Measurements from ENCODE around the gene C2orf78.

The C2orf78 gene

GRCh38 chr2:73766349-73766748 lies 17.6 kb upstream of the C2orf78 start:
- no peaks in the 10 kb centered on the region for H4K20me1 ChIP-seq (ENCODE audit: insufficient read depth, low read length)
- H3K79me2 ChIP-seq (ENCODE audit: low read length) = 0 out of 2 replicates have a peak, but pooled peaks cover 3% of the 10 kb centered on the region
- peaks cover 60% of the 10 kb centered on the region for H3K36me3 ChIP-seq (replicated peaks; ENCODE audit: low read depth, low read length)
- no peaks in the 10 kb centered on the region for H3K9me3 ChIP-seq (ENCODE audit: insufficient read depth, low read length)
- no peaks in the 10 kb centered on the region for H3K27me3 ChIP-seq (ENCODE audit: low read depth, low read length)
- no peak overlapping the region for H3K4me2 ChIP-seq (ENCODE audit: low read length)
- no peak overlapping the region for H3K27ac ChIP-seq (ENCODE audit: low read length)
- no peak overlapping the region for H3K9ac ChIP-seq (ENCODE audit: low read length)
- no peak overlapping the region for H3K4me3 ChIP-seq (ENCODE audit: low read length)
- no peaks in the 10 kb centered on the region for H3K4me1 ChIP-seq (ENCODE audit: low read length)
- TF ChIP-seq EZH2phosphoT487 (IDR thresholded peaks at IDR 0.05; ENCODE audit: low read depth) = no peak
- TF ChIP-seq, protein P1, sequence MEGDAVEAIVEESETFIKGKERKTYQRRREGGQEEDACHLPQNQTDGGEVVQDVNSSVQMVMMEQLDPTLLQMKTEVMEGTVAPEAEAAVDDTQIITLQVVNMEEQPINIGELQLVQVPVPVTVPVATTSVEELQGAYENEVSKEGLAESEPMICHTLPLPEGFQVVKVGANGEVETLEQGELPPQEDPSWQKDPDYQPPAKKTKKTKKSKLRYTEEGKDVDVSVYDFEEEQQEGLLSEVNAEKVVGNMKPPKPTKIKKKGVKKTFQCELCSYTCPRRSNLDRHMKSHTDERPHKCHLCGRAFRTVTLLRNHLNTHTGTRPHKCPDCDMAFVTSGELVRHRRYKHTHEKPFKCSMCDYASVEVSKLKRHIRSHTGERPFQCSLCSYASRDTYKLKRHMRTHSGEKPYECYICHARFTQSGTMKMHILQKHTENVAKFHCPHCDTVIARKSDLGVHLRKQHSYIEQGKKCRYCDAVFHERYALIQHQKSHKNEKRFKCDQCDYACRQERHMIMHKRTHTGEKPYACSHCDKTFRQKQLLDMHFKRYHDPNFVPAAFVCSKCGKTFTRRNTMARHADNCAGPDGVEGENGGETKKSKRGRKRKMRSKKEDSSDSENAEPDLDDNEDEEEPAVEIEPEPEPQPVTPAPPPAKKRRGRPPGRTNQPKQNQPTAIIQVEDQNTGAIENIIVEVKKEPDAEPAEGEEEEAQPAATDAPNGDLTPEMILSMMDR (IDR thresholded peaks at IDR 0.05; ENCODE audit: low read depth, low read length) = no peak
- H2AFZ ChIP-seq (ENCODE audit: low read depth, low read length) = no peak overlapping the region

DNA sequence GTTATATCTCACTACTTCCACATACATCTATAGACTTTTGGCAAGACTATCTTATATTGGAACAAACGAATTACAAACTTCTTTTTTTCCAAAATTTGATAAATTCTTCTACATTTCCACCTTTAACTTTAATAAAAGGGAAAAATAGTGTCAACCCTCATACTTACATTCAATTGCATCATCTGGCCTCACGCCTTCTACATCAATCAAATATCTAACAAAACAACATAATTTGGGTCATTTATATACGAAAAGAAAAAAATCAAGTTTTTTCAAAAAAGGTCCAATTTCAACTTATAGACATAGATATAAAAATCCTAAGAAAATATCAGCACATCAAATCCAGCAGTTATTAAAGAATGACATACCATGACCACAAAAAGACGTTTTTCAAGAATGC lies 17.0 kb upstream of the C2orf78 start:
- 0 out of 2 replicates have a peak, but pooled peaks cover 3% of the 10 kb centered on the region for H3K79me2 ChIP-seq (ENCODE audit: low read length)
- TF ChIP-seq EZH2phosphoT487 (IDR thresholded peaks at IDR 0.05; ENCODE audit: low read depth) = no peak
- TF ChIP-seq, protein P1 (IDR thresholded peaks at IDR 0.05; ENCODE audit: low read depth, low read length) = no peak
- no peak overlapping the region for H3K27ac ChIP-seq (ENCODE audit: low read length)
- H3K27me3 ChIP-seq (ENCODE audit: low read depth, low read length) = no peaks in the 10 kb centered on the region
- H3K4me3 ChIP-seq (ENCODE audit: low read length) = no peak overlapping the region
- no peak overlapping the region for H3K9ac ChIP-seq (ENCODE audit: low read length)
- H3K4me2 ChIP-seq (ENCODE audit: low read length) = no peak overlapping the region
- H4K20me1 ChIP-seq (ENCODE audit: insufficient read depth, low read length) = no peaks in the 10 kb centered on the region
- H3K4me1 ChIP-seq (ENCODE audit: low read length) = no peaks in the 10 kb centered on the region
- no peaks in the 10 kb centered on the region for H3K9me3 ChIP-seq (ENCODE audit: insufficient read depth, low read length)
- peaks cover 57% of the 10 kb centered on the region for H3K36me3 ChIP-seq (replicated peaks; ENCODE audit: low read depth, low read length)
- H2AFZ ChIP-seq (ENCODE audit: low read depth, low read length) = no peak overlapping the region

GRCh38 chr2:73770725-73771124 lies 13.3 kb upstream of the C2orf78 start:
- H3K4me2 ChIP-seq (ENCODE audit: low read length) = no peak overlapping the region
- no peaks in the 10 kb centered on the region for H3K27me3 ChIP-seq (ENCODE audit: low read depth, low read length)
- H3K4me1 ChIP-seq (ENCODE audit: low read length) = no peaks in the 10 kb centered on the region
- no peak overlapping the region for H2AFZ ChIP-seq (ENCODE audit: low read depth, low read length)
- no peak overlapping the region for H3K4me3 ChIP-seq (ENCODE audit: low read length)
- 0 out of 2 replicates have a peak, but pooled peaks cover 3% of the 10 kb centered on the region for H3K79me2 ChIP-seq (ENCODE audit: low read length)
- no peaks in the 10 kb centered on the region for H3K9me3 ChIP-seq (ENCODE audit: insufficient read depth, low read length)
- H4K20me1 ChIP-seq (ENCODE audit: insufficient read depth, low read length) = no peaks in the 10 kb centered on the region
- no peak overlapping the region for H3K27ac ChIP-seq (ENCODE audit: low read length)
- TF ChIP-seq, protein P1 (IDR thresholded peaks at IDR 0.05; ENCODE audit: low read depth, low read length) = no peak
- TF ChIP-seq EZH2phosphoT487 (IDR thresholded peaks at IDR 0.05; ENCODE audit: low read depth) = no peak
- H3K36me3 ChIP-seq (replicated peaks; ENCODE audit: low read depth, low read length) = peaks cover 54% of the 10 kb centered on the region
- no peak overlapping the region for H3K9ac ChIP-seq (ENCODE audit: low read length)

GRCh38 chr2:73772819-73773218 lies 11.2 kb upstream of the C2orf78 start:
- no peak for TF ChIP-seq EZH2phosphoT487 (IDR thresholded peaks at IDR 0.05; ENCODE audit: low read depth)
- H3K36me3 ChIP-seq (replicated peaks; ENCODE audit: low read depth, low read length) = peaks cover 58% of the 10 kb centered on the region

More at GRCh38 chr2:73772819-73773218, 11.2 kb upstream of the C2orf78 start:
- H3K79me2 ChIP-seq (ENCODE audit: low read length) = peaks cover 13% of the 10 kb centered on the region
- no peaks in the 10 kb centered on the region for H3K4me1 ChIP-seq (ENCODE audit: low read length)
- H2AFZ ChIP-seq (ENCODE audit: low read depth, low read length) = no peak overlapping the region
- no peak overlapping the region for H3K27ac ChIP-seq (ENCODE audit: low read length)
- H3K9me3 ChIP-seq (ENCODE audit: insufficient read depth, low read length) = no peaks in the 10 kb centered on the region
- H4K20me1 ChIP-seq (ENCODE audit: insufficient read depth, low read length) = no peaks in the 10 kb centered on the region
- no peak overlapping the region for H3K4me2 ChIP-seq (ENCODE audit: low read length)
- H3K9ac ChIP-seq (ENCODE audit: low read length) = no peak overlapping the region
- no peak overlapping the region for H3K4me3 ChIP-seq (ENCODE audit: low read length)
- no peaks in the 10 kb centered on the region for H3K27me3 ChIP-seq (ENCODE audit: low read depth, low read length)

All from OCI-LY3 (cell line).